ENCODE measurements around the gene WIPF2.
"Not testable (repeated sequence)": the region's sequence is repeated elsewhere in the genome, so short reads cannot be mapped to it uniquely, and the experiment has no call there.

Gene WIPF2

GRCh38 chr17:40197550-40197949, 21.6 kb upstream of the WIPF2 start:
- Histone ChIP-seq H3K4me2 (ENCODE audit: low read length) (no peak overlapping the region), H3K36me3 (ENCODE audit: control insufficient read depth, insufficient read depth, low read length) (no peaks in the 10 kb centered on the region), H2AFZ (no peak overlapping the region), H3K27ac (no peak overlapping the region), H3K9ac (no peak overlapping the region), H3K4me3 (ENCODE audit: low read depth, low read length) (no peak overlapping the region), H3K4me1 (no peaks in the 10 kb centered on the region), H3K27me3 (ENCODE audit: control insufficient read depth, insufficient read depth, low read length) (no peaks in the 10 kb centered on the region), H3K9me3 (ENCODE audit: control insufficient read depth, low read length) (no peaks in the 10 kb centered on the region), H3K79me2 (no peaks in the 10 kb centered on the region)
- TF ChIP-seq, protein P1, sequence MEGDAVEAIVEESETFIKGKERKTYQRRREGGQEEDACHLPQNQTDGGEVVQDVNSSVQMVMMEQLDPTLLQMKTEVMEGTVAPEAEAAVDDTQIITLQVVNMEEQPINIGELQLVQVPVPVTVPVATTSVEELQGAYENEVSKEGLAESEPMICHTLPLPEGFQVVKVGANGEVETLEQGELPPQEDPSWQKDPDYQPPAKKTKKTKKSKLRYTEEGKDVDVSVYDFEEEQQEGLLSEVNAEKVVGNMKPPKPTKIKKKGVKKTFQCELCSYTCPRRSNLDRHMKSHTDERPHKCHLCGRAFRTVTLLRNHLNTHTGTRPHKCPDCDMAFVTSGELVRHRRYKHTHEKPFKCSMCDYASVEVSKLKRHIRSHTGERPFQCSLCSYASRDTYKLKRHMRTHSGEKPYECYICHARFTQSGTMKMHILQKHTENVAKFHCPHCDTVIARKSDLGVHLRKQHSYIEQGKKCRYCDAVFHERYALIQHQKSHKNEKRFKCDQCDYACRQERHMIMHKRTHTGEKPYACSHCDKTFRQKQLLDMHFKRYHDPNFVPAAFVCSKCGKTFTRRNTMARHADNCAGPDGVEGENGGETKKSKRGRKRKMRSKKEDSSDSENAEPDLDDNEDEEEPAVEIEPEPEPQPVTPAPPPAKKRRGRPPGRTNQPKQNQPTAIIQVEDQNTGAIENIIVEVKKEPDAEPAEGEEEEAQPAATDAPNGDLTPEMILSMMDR (IDR thresholded peaks at IDR 0.05): no peak

- not testable (repeated sequence) for H3K36me3 ChIP-seq (ENCODE audit: control insufficient read depth, insufficient read depth, low read length); H3K9me3 ChIP-seq (ENCODE audit: control insufficient read depth, low read length); H3K27me3 ChIP-seq (ENCODE audit: control insufficient read depth, insufficient read depth, low read length); H3K27ac ChIP-seq; H3K4me3 ChIP-seq (ENCODE audit: low read depth, low read length); H3K9ac ChIP-seq; H3K4me1 ChIP-seq; H3K4me2 ChIP-seq (ENCODE audit: low read length); H2AFZ ChIP-seq; H3K79me2 ChIP-seq
Observed at GRCh38 chr17:40197965-40198456, 21.1 kb upstream of the WIPF2 start.

GRCh38 chr17:40198576-40198975, 20.5 kb upstream of the WIPF2 start:
- Histone ChIP-seq H3K9ac (no peak overlapping the region), H3K4me2 (ENCODE audit: low read length) (no peak overlapping the region), H2AFZ (no peak overlapping the region), H3K36me3 (ENCODE audit: control insufficient read depth, insufficient read depth, low read length) (no peaks in the 10 kb centered on the region), H3K79me2 (no peaks in the 10 kb centered on the region), H3K4me3 (ENCODE audit: low read depth, low read length) (no peak overlapping the region), H3K27ac (no peak overlapping the region), H3K9me3 (ENCODE audit: control insufficient read depth, low read length) (no peaks in the 10 kb centered on the region), H3K27me3 (ENCODE audit: control insufficient read depth, insufficient read depth, low read length) (no peaks in the 10 kb centered on the region), H3K4me1 (no peaks in the 10 kb centered on the region)
- TF ChIP-seq, protein P1 (IDR thresholded peaks at IDR 0.05): no peak

GRCh38 chr17:40203131-40203530, 16.0 kb upstream of the WIPF2 start:
- H3K4me1 ChIP-seq: no peaks in the 10 kb centered on the region
- no peak overlapping the region for H3K4me3 ChIP-seq (ENCODE audit: low read depth, low read length)
- H3K36me3 ChIP-seq (ENCODE audit: control insufficient read depth, insufficient read depth, low read length): no peaks in the 10 kb centered on the region
- H3K4me2 ChIP-seq (ENCODE audit: low read length): no peak overlapping the region
- no peaks in the 10 kb centered on the region for H3K9me3 ChIP-seq (ENCODE audit: control insufficient read depth, low read length)
- no peak overlapping the region for H3K9ac ChIP-seq
- peak overlapping the region; percentile 40 for H3K27ac ChIP-seq
- no peaks in the 10 kb centered on the region for H3K79me2 ChIP-seq
- TF ChIP-seq, protein P1 (IDR thresholded peaks at IDR 0.05): no peak
- H2AFZ ChIP-seq: no peak overlapping the region
- no peaks in the 10 kb centered on the region for H3K27me3 ChIP-seq (ENCODE audit: control insufficient read depth, insufficient read depth, low read length)

DNA sequence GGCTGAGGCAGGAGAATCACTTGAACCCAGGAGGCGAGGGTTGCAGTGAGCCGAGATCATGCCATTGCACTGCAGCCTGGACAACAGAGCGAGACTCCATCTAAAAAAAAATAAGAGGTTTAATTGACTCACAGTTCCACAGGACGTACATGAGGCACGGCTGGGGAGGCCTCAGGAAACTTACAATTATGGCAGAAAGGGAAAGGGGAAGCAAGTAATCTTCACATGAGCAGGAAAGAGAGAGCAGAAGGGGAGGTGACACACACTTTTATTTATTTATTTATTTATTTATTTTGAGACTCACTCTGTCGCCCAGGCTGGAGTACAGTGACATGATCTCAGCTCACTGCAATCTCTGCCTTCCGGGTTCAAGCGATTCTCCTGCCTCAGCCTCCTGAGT, 12.9 kb upstream of the WIPF2 start:
- H3K27me3 ChIP-seq (ENCODE audit: control insufficient read depth, insufficient read depth, low read length); H3K4me1 ChIP-seq; H3K9ac ChIP-seq; H2AFZ ChIP-seq; H3K4me2 ChIP-seq (ENCODE audit: low read length); H3K9me3 ChIP-seq (ENCODE audit: control insufficient read depth, low read length); H3K4me3 ChIP-seq (ENCODE audit: low read depth, low read length); H3K36me3 ChIP-seq (ENCODE audit: control insufficient read depth, insufficient read depth, low read length); H3K27ac ChIP-seq; H3K79me2 ChIP-seq: not testable (repeated sequence)

- no peak overlapping the region for H3K4me2 ChIP-seq (ENCODE audit: low read length)
- H3K4me3 ChIP-seq (ENCODE audit: low read depth, low read length): no peak overlapping the region
- TF ChIP-seq, protein P1 (IDR thresholded peaks at IDR 0.05): no peak
- H3K27ac ChIP-seq: no peak overlapping the region
- no peaks in the 10 kb centered on the region for H3K79me2 ChIP-seq
- peak overlapping the region; percentile 33 for H2AFZ ChIP-seq
- no peak overlapping the region for H3K9ac ChIP-seq
- no peaks in the 10 kb centered on the region for H3K9me3 ChIP-seq (ENCODE audit: control insufficient read depth, low read length)
- no peaks in the 10 kb centered on the region for H3K4me1 ChIP-seq
- H3K36me3 ChIP-seq (ENCODE audit: control insufficient read depth, insufficient read depth, low read length): no peaks in the 10 kb centered on the region
- H3K27me3 ChIP-seq (ENCODE audit: control insufficient read depth, insufficient read depth, low read length): no peaks in the 10 kb centered on the region
Observed at GRCh38 chr17:40209404-40210093, 9.6 kb upstream of the WIPF2 start.

- not testable (repeated sequence) for H3K36me3 ChIP-seq (ENCODE audit: control insufficient read depth, insufficient read depth, low read length); H3K9ac ChIP-seq; H3K4me3 ChIP-seq (ENCODE audit: low read depth, low read length); H3K79me2 ChIP-seq; H2AFZ ChIP-seq; H3K27ac ChIP-seq; H3K4me2 ChIP-seq (ENCODE audit: low read length); H3K4me1 ChIP-seq; H3K27me3 ChIP-seq (ENCODE audit: control insufficient read depth, insufficient read depth, low read length); H3K9me3 ChIP-seq (ENCODE audit: control insufficient read depth, low read length)
Observed at GRCh38 chr17:40213914-40214313, 5.2 kb upstream of the WIPF2 start.

All from parathyroid adenoma (tissue), 2 donors.